Right kidney (tissue), 1 donor: ENCODE measurements around the gene FIGNL2.
"Not testable (repeated sequence)": the region's sequence is repeated elsewhere in the genome, so short reads cannot be mapped to it uniquely, and the experiment has no call there.

ENCODE experiments used
- DNase-seq: peaks from one replicate; pipeline ENCODE4 v3.0.0-alpha.2; 2016

FIGNL2 gene

GRCh38 chr12:51836041-51836826 is 12.3 kb downstream of the FIGNL2 start:
- DNase-seq = no peak

- DNase-seq = no peak
These were observed 14.1 kb downstream of the FIGNL2 start for GRCh38 chr12:51834411-51834810.

GRCh38 chr12:51833448-51834227 is 14.9 kb downstream of the FIGNL2 start:
- no peak for DNase-seq

DNA sequence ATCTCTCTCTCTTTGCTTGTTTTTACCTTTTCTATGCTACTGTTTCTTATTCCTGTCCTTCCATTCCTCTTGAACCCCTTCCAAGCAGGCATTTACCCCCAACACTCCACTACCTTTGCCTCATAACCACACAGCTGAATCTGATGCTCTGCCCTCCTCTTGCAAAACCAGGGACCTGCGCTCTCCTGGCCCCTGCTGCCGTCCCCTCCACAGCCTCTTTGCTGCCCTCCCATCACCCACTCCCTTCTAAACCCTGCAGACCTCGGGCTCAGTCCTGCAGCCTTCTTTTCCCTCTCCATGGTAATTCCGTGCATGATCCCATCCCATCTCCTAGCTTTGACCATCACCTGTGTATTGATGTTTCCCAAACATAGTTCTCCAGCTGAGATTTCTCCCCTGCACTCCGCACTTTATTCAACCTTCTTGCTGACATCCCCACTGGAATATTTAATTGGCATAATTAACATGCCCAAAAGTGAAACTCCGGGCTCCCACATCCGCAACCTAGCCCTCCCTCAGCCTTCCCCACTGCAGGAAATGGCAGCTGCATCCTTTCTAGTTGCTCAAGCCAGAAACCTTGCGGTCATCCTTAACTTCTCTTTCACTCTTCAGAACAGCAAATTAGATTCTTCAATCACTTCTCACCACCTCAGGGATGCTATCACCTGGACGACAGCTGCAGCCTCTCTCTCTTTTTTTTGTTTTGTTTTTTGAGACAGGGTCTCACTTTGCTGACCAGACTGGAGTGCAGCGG is 16.0 kb downstream of the FIGNL2 start:
- no peak for DNase-seq

DNA sequence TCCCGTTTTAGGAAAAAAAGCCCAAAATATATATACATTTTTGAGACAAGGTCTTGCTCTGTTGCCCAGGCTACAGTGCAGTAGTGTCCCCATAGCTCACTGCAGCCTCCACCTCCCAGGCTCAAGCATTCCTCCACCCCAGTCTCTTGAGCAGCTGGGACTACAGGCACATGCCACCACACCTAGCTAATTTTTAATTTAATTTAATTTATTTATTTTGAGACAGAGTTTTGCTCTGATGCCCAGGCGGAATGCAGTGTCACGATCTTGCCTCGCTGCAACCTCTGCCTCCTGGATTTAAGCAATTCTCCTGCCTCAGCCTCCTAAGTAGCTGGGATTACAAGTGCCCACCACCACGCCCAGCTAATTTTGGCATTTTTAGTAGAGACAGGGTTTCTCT is 16.7 kb downstream of the FIGNL2 start:
- DNase-seq = not testable (repeated sequence)

DNA sequence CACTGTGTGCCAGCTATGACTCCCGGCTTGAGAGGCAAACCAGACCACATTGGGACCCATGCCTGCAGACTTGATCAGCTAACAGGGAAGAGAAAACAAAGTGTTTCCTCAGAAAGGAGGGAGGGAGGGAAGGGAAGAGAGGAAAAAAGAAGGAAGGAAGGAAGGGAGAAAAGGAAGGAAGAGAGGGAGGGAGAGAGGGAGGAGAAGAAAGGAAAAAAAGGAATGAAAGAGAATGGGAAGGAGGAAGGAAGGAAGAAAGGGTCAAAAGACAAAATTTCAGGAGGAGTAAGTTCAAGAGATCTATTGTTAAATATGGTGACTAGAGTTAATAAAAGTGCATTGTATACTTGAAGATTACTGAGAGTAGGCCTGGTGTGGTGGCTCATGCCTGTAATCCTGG is 18.9 kb downstream of the FIGNL2 start:
- DNase-seq = no peak

- no peak for DNase-seq
These were observed 19.5 kb downstream of the FIGNL2 start for GRCh38 chr12:51829011-51829481.

DNA sequence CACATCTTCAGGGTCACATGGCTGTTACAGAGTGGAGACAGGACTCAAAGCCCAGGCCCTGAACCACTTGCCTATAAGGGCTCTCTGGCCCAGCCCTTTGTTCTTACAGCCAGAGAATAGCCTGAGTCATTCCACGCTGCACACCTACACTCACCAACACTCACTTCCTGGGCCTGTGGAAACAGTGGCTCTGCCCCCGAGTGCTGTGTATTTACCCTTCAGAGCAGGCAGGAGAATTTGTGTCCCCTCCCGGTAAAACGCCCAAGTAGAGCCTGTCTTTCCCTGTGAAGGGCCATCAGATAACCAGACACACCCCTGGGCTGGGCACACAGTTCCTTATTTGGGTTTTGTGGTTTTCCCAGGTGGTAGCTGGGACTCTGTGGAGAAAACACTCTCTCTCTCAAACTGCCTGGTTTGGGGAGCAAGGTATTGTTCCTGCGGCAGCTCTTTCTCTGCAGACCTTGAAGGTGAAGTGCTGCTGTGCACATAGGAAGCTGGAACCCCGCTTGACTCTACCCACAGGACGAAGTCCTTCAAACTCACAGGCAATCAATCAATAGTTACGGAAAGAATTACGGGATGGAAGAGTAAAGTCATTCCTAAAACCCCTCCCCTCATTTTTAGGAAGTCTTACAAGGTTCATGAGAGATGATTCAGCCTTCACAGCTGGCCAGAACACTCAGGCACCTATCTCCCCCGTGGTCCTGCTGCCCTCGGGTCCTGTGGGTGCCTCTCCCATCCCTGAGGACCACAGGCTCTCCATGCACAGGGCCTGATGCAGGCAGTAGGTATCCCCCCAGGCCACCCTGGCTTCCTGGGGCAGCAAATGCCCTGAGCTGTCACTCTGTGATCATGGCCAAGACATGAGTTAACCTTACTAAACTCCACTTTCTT is 20.3 kb downstream of the FIGNL2 start:
- DNase-seq = no peak

DNA sequence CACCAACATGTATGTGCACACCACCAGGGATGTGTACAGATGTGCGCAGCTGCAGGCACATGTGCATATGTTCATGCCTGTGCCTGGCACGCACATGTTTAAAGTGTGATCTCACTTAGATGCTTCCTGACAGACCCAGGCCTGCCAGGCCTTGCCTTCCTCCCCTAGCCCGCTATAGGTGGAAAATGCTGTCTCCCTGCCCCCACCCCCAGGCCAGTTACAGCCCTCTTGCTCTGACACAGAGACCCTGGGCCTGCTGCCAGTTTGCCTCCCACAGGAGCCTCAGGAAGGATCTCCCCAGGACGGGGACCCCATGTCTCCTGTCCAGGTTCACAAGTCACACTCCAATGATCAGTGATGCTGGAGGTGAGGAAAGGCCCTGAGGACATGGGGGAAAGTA is 21.6 kb downstream of the FIGNL2 start:
- no peak for DNase-seq

DNA sequence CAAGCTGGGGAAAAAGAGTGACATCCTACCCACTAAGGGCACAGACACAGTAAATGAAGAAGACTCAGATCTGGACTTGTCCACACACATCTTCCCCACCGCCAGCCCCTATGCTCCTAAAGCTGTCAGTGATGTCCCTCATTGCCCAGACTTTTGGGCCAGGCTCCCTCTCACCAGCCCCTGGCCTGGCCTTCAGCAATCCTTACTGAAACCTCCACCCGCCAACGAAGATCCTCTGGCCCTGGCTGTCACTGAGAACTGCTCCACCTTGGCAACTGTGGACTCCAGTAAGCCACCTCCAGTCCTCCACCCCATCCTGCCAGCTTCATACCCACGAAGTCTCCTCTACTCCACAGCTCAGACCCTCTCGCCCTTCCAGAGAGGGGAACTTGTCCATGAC is 23.3 kb downstream of the FIGNL2 start:
- no peak for DNase-seq

DNA sequence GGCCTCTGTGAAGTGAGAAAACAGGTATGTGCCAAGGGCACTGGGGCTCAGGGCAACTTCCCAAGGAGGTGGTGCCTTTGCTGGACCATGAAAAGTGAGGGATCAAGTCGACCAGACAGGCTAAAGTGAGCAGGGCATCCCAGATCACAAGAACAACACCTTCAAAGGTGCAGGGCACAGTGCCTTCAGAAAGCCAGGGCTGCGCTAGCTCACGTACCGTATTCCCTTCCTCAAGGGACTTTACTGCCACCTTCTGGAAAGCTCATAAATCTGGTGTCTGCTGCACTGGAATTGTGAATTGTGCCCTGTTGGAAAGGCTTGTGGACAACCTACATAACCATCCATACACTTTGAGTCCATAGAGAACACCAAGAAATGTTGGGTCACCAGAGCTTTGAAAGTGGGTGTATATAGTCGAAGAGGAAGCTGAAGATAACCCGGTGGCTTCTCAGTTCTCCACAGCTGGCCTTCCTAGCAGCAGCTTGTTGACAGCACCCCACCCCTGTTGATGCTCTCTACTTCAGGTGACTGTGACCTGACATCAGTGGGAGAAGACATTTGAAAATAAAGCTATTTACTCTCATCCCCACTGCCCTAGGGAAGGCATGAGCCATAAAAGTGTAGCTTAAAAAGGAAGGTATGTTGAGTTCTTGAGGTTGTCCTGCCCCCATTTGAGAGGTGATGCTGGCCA is 24.5 kb downstream of the FIGNL2 start:
- DNase-seq = no peak

GRCh38 chr12:51822956-51823355 is 25.6 kb downstream of the FIGNL2 start:
- DNase-seq = no peak

GRCh38 chr12:51822261-51822616 is 26.3 kb downstream of the FIGNL2 start:
- DNase-seq = no peak

- peak; percentile 41 for DNase-seq
These were observed 26.9 kb downstream of the FIGNL2 start for GRCh38 chr12:51821440-51822260.

- DNase-seq = peak; percentile 91
These were observed 27.7 kb downstream of the FIGNL2 start for GRCh38 chr12:51820526-51821439.

DNA sequence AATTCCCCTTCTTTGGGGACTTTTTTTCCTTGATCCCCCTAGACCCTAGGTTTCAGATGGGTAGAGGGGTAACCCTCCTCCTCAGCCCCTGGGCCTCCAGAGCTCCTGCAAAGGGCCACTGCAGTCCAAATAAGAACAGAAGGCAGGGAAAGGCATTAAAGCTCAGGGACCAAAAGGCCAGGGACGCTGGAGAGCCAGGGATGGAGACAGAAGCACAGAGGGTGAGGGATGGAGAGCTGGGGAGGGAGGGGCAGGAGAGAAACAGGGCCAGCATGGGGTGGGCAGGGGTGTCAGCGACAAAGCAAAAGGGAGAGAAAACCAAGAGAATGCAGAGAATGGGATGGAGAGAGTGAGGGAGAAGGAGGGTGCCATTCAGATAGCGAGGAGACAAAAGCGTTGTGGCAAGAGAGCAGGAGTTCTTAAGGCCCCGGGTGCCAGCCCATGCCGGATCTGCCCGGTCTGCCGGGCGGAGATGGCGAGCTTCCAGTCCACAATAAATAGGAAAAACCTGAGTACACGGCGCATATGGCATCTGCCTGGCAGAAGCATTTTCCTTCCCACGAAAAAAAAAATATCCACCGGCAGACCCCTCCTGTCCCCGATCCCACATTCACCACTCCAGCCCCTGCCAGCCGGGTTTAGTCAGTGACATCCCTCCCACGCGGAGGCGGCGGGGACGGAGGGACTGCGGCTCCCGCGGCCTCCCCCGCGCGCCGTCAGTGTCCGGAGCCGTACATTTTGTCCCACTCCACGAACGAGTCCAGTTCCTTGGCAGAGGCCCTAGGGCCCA is 28.6 kb downstream of the FIGNL2 start:
- peak; percentile 57 for DNase-seq

DNA sequence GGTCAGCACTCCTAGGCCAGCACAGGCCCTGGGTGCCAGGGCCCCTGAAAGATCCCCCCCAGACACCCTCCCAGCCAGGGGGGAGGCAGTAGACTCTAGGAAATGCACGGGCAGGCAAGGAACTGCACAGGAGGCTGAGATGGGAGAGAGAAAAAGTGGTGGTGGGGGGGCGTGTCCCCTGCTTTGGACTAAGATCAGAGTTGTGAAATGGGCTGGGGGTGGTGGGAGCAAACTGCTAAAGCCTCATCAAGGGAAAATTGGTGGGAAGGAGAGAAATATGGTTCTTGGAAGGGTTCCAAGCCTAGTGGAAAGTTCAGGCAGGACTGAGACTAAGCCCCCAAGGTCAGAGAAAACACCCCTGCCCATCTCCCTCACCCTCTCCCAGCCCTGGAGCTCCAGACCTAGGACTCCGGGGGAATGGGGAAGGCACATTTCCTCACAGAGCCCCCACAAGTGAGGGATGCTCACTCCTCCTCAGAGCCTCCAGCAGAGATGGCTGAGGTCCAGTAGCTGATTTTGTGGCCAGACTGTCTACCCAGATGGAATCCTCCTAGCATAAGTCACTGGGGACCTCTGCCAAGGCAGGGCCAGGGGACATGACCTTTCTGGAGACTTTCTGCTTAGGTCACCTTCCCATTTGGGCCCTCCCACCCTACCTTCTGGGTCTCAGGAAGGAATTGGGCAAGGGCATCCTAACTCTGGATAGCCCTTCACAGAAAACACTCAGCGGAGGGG is 29.8 kb downstream of the FIGNL2 start:
- DNase-seq = peak; percentile 26

DNA sequence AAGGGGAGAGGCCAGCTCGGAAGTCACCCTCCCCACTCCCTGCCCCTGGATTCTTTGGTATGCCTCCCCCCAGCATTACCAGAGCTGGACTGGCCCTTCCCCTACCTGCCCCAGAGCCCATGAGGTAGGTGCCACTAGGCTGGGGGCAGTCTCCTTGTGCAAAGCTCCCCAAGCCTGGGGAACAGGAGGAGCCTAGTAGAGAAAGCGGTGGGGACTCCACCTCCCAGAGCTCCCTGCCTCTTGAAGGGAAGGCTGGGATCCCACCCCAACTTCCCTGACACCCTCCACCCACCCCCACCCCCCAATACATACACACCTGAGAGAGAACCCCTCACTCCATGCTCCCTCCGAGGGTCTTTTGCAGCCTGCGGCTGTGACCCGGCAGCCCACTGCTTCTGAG is 30.4 kb downstream of the FIGNL2 start:
- no peak for DNase-seq
